GM19438 (cell line): ENCODE results near the gene PCDHGA5.
A peak's percentile ranks its signal among the peaks of the same experiment; 100 is the strongest.
"Not testable (repeated sequence)": the region's sequence is repeated elsewhere in the genome, so short reads cannot be mapped to it uniquely, and the experiment has no call there.

Experiments used
- ATAC-seq: cut with Tn5 transposase; IDR thresholded peaks from one replicate; pipeline ENCODE4 v1.9.1; 2021; ENCODE audit warnings: low read depth; ENCODE audit not compliant: unreplicated experiment

The PCDHGA5 gene

GRCh38 chr5:141349917-141350619, 13.9 kb upstream of the PCDHGA5 start, which contains the start of gene PCDHGB1:
TSS of gene PCDHGB1 (plus strand) at chr5:141350099. CDS start at chr5:141350261, 162 bp downstream.
- ATAC-seq: peak; percentile 95

GRCh38 chr5:141351591-141351990, 12.4 kb upstream of the PCDHGA5 start:
- ATAC-seq: no peak

- ATAC-seq: no peak
Measured at GRCh38 chr5:141354900-141355469, 9.0 kb upstream of the PCDHGA5 start, which contains the start of gene PCDHGA4. TSS of gene PCDHGA4 (plus strand) at chr5:141355021. CDS start at chr5:141355108, 87 bp downstream.

- ATAC-seq: no peak
Measured at GRCh38 chr5:141355641-141356040, 8.3 kb upstream of the PCDHGA5 start.

GRCh38 chr5:141356133-141356532, 7.8 kb upstream of the PCDHGA5 start:
- ATAC-seq: no peak

GRCh38 chr5:141356950-141357349, 7.0 kb upstream of the PCDHGA5 start:
- ATAC-seq: no peak

- no peak for ATAC-seq
Measured at GRCh38 chr5:141359790-141360426, 4.1 kb upstream of the PCDHGA5 start, which contains the start of gene PCDHGB2. TSS of gene PCDHGB2 (plus strand) at chr5:141359994. CDS start at chr5:141360136, 142 bp downstream.

GRCh38 chr5:141360685-141361084, 3.3 kb upstream of the PCDHGA5 start:
- no peak for ATAC-seq

GRCh38 chr5:141362719-141363118, 1.2 kb upstream of the PCDHGA5 start:
- no peak for ATAC-seq

GRCh38 chr5:141366016-141366896, 2.3 kb downstream of the PCDHGA5 start:
- ATAC-seq: no peak

- ATAC-seq: peak; percentile 99
Measured at GRCh38 chr5:141369994-141370848, 6.3 kb downstream of the PCDHGA5 start, which contains the start of gene PCDHGB3. TSS of gene PCDHGB3 (plus strand) at chr5:141370242. CDS start at chr5:141370395, 153 bp downstream.

GRCh38 chr5:141371572-141372475, 7.9 kb downstream of the PCDHGA5 start:
- ATAC-seq: no peak

GRCh38 chr5:141373673-141374317, 9.8 kb downstream of the PCDHGA5 start, which contains the start of gene PCDHGA6:
TSS of gene PCDHGA6 (plus strand) at chr5:141373891. CDS start at chr5:141374084, 193 bp downstream.
- ATAC-seq: no peak

GRCh38 chr5:141374627-141375026, 10.7 kb downstream of the PCDHGA5 start:
- ATAC-seq: no peak

- ATAC-seq: not testable (repeated sequence)
Measured at GRCh38 chr5:141375444-141376155, 11.6 kb downstream of the PCDHGA5 start.

GRCh38 chr5:141382469-141383294, 18.7 kb downstream of the PCDHGA5 start, which contains the start of gene PCDHGA7:
TSS of gene PCDHGA7 (plus strand) at chr5:141382742. CDS start at chr5:141382900, 158 bp downstream.
- ATAC-seq: peak; percentile 60
